ENCODE results near the gene MCM3. TPM values are rescaled to one million over a fixed set of nuclear protein-coding genes. Genes with fewer than 3 reads are reported as not detected.

Gene MCM3
- total and polyA plus RNA-seq, 2 of the 4 experiments (the other 2 are of a cell fraction), result 54.6 to 66.5 TPM

GRCh38 chr6:52244400-52244799 lies 40.1 kb downstream of the MCM3 start, which contains the start of gene IL17F:
IL17F (minus strand) TSS chr6:52244500; CDS start chr6:52244429, 71 bp downstream.
- in situ Hi-C loops (cut with MboI; ENCODE audit: low sequenced_read_pairs) (no loop called here), dilution Hi-C loops (cut with HindIII; ENCODE audit: low sequenced_read_pairs, unreplicated experiment) (no loop called here), intact Hi-C loops (cut with micrococcal nuclease) (no loop called here)
- CTCF ChIA-PET, result no interaction called here
- BruUV-seq (replicated peaks), result no TSS peak
- Histone ChIP-seq H3K27me3 (ENCODE audit: control insufficient read depth, insufficient read depth, low read length) (peaks cover 11% of the 10 kb centered on the region), H3K4me1 (ENCODE audit: control insufficient read depth, insufficient read depth, low read length) (no peaks in the 10 kb centered on the region), H3K4me2 (ENCODE audit: low read depth, low read length) (no peak within 1 kb of the TSS), H3K56ac (ENCODE audit: extremely low read depth, insufficient read depth, low read length) (no peak within 1 kb of the TSS), H2AK9ac (replicated peaks; ENCODE audit: low read depth, low read length, poor library complexity) (no peak within 1 kb of the TSS), H3K36me3 (ENCODE audit: control insufficient read depth, insufficient read depth, low read length) (no peaks in the 10 kb centered on the region), H4K5ac (ENCODE audit: low read depth, low read length) (no peak within 1 kb of the TSS), H2AK5ac (ENCODE audit: low read depth, low read length) (no peak within 1 kb of the TSS), H3K9me1 (ENCODE audit: insufficient read depth, low read length) (no peaks in the 10 kb centered on the region), H2BK15ac (ENCODE audit: low read depth, low read length) (no peak within 1 kb of the TSS), H2AFZ (replicated peaks; ENCODE audit: low read length, poor library complexity) (no peak within 1 kb of the TSS), H3K79me1 (ENCODE audit: low read depth in 1 of 2, low read length in 2 of 2) (no peaks in the 10 kb centered on the region), H4K91ac (ENCODE audit: insufficient read depth, low read depth, low read length) (no peak within 1 kb of the TSS), H2BK5ac (ENCODE audit: low read depth, low read length, poor library complexity, severe bottlenecking) (no peak within 1 kb of the TSS), H3K27ac (ENCODE audit: insufficient read depth, low read length) (no peak within 1 kb of the TSS), H3K9me3 (ENCODE audit: control insufficient read depth, insufficient read depth, low read length) (no peaks in the 10 kb centered on the region), H4K8ac (ENCODE audit: low read depth in 2 of 2, low read length in 2 of 2) (no peak within 1 kb of the TSS), H3K9ac (ENCODE audit: low read depth, low read length) (no peak within 1 kb of the TSS), H3K4me3 (ENCODE audit: insufficient read depth, low read depth, low read length) (no peak within 1 kb of the TSS), H3K14ac (replicated peaks; ENCODE audit: low read depth, low read length) (no peak within 1 kb of the TSS), H2BK120ac (ENCODE audit: low read depth, low read length) (no peak within 1 kb of the TSS), H3K18ac (ENCODE audit: low read depth, low read length) (no peak within 1 kb of the TSS), H3K23ac (ENCODE audit: low read depth, low read length) (no peak within 1 kb of the TSS), H2BK20ac (ENCODE audit: low read depth, low read length) (no peak within 1 kb of the TSS), H4K20me1 (ENCODE audit: insufficient read depth, low read length) (no peaks in the 10 kb centered on the region), H3K4ac (ENCODE audit: low read depth, low read length) (no peak within 1 kb of the TSS)
- no peak for ATAC-seq (ENCODE audit: low read depth)
- WGBS, 2 experiments (ENCODE audit: extremely low coverage in 2 of 2, insufficient read length in 1 of 2), result 80% methylated on average over 1 of the region's 5 CpGs; no CpG with 5 or more reads in 1 of the 2 experiments
- TF ChIP-seq ELK1 (IDR thresholded peaks at IDR 0.05; ENCODE audit: borderline replicate concordance, low read depth, low read length), result no peak
- TF ChIP-seq CTCF (conservative IDR thresholded peaks at IDR 0.05; ENCODE audit: low read depth, low read length), result no peak
- no peak for TF ChIP-seq CEBPB (IDR thresholded peaks at IDR 0.05; ENCODE audit: low read depth, low read length)
- TF ChIP-seq MXI1 (IDR thresholded peaks at IDR 0.05; ENCODE audit: borderline replicate concordance, low read depth, low read length), result no peak
- no peak for TF ChIP-seq BHLHE40 (IDR thresholded peaks at IDR 0.05; ENCODE audit: low read depth, low read length)
- no peak for TF ChIP-seq CHD1 (IDR thresholded peaks at IDR 0.05; ENCODE audit: low read depth, low read length)
- no peak for TF ChIP-seq NFE2L2 (IDR thresholded peaks at IDR 0.05; ENCODE audit: low read depth, low read length)
- TF ChIP-seq POLR2A (IDR thresholded peaks at IDR 0.05; ENCODE audit: low read depth, low read length), result no peak
- no peak for TF ChIP-seq MAFK (IDR thresholded peaks at IDR 0.05; ENCODE audit: low read depth, low read length)
- no peak for TF ChIP-seq RCOR1 (IDR thresholded peaks at IDR 0.05; ENCODE audit: insufficient replicate concordance, low read length)
- no peak for DNase-seq
- POLR2A ChIA-PET (ENCODE audit: unreplicated experiment), result no interaction called here

Measured in IMR-90 (cell line).